ENCODE results near the gene LYZL2. TPM values are rescaled to one million over a fixed set of nuclear protein-coding genes. Genes with fewer than 3 reads are reported as not detected.
"Not testable (repeated sequence)": the region's sequence is repeated elsewhere in the genome, so short reads cannot be mapped to it uniquely, and the experiment has no call there.

LYZL2 gene
- total RNA-seq (2014; rRNA removed; shearing (Covaris generic)): not detected in 2 replicates

DNA sequence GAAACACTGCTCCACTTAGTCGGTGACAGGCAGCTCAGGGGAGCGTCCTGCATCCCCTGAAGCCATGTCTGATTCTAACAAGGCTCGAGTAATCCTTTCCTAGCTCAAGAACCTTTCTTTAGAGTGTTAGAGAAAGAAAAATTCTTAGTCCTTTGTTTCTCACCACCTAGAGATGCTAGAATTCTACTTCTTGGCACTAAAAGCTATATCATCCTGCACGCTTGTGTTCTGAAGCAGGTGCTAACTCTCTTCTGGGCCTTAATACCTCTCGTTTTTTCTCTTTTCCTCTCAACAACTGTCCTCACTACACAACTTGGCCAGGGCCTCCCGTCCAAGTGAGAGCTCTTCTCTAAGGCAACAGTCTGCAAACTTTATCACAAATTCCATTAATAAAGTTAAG, at the start of gene LYZL2:
TSS of gene LYZL2 (minus strand) at position 101 of the 400 bp plus-strand sequence. CDS start 2,838 bp downstream, outside the sequence.
- DNase-seq (ENCODE audit: low read depth): no peak

DNA sequence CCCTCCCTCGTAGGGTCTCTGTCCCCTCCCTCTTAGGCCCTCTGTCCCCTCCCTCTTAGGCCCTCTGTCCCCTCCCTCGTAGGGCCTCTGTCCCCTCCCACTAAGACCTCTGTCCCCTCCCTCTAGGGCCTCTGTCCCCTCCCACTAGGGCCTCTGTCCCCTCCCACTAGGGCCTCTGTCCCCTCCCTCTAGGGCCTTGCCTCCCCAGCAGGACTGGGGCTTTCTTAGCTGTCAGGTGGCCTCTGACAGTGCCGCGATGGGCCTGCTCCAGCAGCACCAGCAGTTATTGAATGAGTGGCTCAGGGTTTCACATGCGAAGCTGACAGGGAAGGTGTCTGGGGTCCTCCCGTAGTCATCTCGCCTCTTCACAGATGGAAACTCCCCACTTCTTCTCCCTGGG, 48.1 kb upstream of the LYZL2 start:
- not testable (repeated sequence) for DNase-seq (ENCODE audit: low read depth)

DNA sequence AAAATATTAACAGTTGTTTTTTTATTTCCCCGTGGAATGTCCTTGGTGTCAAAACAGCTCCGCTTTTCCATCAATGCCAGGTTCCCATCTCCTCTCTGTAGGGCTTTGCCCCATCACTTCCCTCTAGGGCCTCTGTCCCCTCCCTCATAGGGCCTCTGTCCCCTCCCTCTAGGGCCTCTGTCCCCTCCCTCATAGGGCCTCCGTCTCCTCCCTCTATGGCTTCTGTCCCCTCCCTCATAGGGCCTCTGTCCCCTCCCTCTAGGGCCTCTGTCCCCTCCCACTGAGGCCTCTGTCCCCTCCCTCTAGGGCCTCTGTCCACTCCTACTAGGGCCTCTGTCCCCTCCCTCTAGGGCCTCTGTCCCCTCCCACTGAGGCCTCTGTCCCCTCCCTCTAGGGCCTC, 47.6 kb upstream of the LYZL2 start:
- not testable (repeated sequence) for DNase-seq (ENCODE audit: low read depth)

DNA sequence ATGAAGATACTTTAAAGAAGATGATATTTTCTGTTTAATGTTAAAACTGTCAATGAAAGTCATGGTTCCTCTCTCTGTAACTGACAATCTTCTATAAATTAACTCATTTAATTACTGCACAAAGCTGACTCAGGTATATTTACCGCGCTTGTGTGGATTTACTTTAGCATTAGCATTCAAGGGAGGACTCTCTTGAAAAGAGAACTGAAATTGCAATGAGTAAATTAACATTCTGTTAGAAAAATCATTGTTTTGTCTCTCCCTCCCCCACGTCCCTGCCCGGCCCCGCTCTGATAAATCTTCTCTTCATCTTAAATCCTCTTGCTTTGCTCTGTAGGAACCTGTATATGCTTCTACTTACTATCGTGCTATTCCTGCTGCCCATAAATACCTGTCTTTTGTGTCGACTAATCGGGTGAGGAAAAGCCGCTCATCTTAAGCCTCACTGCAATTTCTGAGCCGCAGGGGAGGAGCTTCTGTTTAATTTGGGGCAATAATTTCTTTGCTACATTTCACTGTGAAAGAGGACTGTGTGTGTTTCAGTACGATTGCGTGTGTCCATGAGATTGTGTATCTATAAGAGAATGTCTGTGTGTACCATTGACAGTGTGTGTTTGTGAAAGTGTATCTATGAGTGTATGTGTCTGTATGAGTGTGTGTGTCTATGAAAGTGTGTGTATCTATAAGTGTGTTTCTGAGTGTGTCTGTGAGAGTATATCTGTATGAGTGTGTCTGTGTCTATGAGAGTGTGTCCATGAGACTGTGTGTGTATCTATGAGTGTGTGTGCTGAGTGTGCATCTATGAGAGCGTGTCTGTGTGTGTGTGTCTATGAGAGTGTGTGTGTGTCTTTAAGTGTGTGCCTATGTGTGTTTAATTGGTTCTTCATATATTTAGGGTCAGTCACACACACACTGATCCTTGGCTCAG, 46.5 kb upstream of the LYZL2 start:
- no peak for DNase-seq (ENCODE audit: low read depth)

DNA sequence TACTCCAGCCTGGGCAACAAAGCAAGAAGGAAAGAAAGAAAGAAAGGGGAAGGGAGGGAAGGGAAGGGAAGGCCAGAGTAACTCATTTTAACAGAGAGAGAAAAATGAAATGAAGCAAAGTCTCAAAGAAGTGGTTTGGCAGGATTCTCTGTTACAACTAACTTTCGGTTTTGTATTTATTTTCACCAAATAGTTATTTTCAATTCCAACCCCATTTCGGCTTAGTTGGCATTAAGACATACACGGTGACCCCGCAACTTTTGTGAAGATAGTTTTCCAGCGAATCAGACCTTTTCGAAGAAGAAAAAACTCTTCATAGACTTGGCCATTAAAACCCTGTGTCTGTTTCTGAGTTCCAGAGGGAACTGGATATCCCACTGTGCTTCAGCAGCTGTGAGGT, 45.2 kb upstream of the LYZL2 start:
- no peak for DNase-seq (ENCODE audit: low read depth)

DNA sequence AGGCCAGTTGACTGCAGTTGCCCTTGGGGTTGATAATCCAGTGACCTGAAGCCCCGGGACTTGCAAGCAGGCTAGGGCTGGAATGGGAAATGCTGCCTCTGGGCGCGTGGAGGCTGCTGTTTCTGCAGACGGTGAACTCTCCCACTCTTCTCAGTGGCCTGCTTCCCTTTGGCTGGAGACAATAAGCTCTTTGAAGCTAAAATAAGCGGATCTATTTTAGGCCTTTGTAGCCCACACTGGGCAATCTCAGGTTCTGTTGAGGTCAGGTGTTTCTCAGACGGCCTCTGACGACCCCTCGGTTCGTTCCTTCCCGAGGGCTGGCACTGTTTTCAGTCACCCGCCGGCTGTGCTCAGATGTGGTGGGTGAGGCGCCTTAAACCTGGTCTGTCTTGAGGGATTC, 43.7 kb upstream of the LYZL2 start:
- not testable (repeated sequence) for DNase-seq (ENCODE audit: low read depth)

DNA sequence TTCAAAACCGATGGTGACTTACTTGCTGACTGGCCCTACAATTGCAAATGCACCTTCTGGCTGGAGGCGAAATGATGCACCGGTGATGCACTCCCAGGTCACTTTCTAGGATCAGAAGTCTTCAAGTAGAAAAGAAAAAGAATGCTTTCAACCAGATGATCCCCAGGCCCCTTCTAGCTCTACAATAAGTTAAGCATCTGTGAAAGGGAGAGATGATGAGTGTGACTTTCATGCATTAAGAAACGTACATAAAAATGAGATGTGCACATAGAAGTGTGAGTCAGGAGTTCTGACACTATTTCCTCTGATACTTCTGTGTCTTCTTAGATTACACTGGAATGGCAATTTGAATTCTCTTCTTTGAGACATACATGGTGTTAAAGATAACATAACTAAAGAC, 42.8 kb upstream of the LYZL2 start:
- DNase-seq (ENCODE audit: low read depth): not testable (repeated sequence)

DNA sequence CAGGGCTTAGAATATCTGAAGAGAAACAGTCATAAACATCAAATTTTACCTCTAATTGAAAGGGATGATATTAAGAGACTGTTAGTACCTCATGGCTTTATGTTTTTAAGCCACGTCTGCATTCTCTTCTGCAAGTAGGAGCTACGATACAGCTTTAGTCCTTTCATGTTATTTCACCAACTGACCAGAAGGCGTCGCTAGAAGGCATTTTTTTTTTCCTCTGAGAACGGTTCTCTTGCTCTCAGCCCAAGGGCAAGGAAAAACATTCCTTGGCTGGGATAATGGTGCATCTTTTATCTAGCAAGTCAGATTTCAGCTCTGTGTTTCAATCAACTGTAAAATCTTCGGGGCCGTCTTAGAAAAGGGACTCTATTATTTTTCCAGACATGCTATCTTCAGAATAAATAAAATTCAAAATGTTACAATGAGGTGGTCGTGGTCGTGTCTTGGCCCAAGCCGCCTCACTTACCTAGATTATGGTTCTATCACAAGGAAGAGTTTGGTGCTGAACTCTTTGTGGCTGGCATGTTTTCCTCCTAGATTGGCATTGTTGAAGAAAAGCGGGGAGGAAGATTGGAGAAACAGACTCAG, 41.6 kb upstream of the LYZL2 start:
- peak; percentile 58 for DNase-seq (ENCODE audit: low read depth)

DNA sequence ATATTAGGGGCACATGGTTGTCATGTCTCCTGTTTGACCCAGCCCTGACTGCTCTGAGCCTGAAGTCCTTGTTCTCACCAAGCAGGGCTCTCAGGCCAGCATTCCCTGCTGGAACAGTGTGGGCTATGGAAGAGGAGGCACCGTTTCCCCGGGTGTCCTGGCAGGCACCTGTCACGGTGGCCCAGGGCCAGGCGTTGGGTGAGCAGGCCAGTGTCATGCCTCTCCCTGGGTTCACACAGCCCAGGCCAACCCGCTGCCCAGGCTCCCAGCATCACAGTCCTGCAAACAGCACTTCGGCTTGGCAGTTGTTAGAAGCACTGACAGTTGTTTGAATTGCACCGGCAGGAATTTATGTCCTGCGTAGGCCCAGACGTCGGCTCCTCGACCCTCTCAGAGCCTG, 38.4 kb upstream of the LYZL2 start:
- not testable (repeated sequence) for DNase-seq (ENCODE audit: low read depth)

DNA sequence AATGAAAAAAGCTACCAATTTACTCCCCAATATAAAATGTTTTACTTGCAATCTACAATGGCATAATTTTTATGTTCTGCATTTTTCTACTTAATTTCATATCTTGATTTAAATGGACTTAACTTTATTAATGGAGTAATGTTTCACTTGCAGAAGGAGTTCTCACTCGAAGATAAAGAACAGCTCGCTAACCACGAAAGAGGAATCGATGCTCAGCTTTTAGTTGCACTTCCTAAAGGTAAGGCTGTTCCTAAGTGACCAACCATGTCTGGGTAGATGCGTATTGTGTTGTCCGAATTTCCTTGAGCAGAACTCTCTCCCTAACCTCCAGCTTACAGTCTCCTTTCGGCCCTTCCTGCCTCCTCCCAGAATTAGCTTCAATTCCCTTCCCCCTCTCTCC, 33.9 kb upstream of the LYZL2 start:
- DNase-seq (ENCODE audit: low read depth): not testable (repeated sequence)

DNA sequence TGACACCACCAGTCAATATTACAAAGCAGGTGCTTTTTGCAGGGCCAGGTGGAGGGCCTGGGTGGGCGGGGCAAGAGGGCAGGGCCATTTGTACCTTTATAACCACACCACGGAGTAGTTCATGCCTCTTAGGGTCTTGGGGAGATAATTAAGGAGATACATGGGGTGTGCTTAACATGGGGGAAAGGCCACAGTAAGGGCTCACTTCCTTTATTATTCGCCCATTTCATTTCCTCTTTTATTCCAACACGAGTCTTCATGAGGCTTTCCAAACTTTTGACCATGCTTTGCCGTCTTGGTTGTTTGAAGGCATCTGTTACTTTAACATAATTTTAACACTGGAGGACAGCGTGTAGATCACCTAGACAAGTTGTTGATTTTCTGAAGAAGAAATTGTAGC, 33.3 kb upstream of the LYZL2 start:
- no peak for DNase-seq (ENCODE audit: low read depth)

DNA sequence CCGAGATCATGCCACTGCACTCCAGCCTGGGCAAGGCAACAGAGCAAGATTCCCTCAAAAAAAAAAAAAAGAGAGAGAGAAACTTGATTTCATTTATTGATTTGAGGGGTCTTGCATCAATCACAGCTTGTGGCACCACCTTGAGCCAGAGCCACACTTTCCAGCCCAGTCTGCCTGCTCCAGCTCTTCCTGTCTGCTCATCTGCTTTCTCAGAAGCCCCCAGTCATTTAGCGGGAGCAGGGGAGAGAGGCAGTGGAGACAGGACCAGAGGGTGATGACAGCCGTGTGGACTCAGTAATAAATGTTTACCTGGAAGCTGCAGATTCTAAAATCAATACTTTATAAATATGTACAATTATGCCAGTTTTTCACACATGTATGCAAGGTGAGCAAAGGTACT, 30.8 kb upstream of the LYZL2 start:
- not testable (repeated sequence) for DNase-seq (ENCODE audit: low read depth)

DNA sequence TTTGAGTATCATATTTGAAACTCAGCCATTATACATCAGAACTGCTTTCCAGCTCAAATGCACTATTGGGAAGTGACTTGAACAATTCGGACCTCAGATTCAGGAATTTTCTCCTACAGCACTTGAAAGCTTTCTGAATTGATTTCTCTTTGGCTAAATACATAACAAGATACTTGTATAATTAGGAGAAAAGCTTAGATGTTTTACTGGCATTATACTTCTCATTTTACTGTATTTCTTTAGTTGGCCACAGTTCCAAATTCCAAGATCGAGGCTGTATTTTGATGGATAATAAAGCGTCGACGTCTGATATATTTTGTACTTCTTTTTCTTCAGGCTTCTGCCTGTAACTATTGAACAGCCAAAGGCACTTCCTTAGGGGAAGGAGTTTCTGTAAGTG, 26.7 kb upstream of the LYZL2 start:
- no peak for DNase-seq (ENCODE audit: low read depth)

DNA sequence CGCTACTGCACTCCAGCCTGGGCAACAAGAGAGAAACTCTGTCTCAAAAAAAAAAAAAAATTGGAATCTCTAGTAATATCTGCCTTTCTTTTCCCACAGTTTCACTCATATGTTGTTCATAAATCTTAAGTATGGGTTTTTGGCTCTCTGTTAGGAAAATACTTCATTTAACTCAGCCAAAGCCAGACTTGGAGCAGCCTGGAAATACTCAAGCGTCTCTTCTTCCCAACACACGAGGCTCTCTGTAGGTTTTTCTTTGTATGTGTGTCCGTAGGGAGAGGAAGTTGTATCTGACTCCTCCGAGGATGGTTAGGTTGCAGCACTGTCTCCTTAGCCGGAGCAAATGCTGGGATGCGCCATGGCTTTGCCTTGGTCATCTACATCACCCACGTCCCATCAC, 25.4 kb upstream of the LYZL2 start:
- DNase-seq (ENCODE audit: low read depth): not testable (repeated sequence)

DNA sequence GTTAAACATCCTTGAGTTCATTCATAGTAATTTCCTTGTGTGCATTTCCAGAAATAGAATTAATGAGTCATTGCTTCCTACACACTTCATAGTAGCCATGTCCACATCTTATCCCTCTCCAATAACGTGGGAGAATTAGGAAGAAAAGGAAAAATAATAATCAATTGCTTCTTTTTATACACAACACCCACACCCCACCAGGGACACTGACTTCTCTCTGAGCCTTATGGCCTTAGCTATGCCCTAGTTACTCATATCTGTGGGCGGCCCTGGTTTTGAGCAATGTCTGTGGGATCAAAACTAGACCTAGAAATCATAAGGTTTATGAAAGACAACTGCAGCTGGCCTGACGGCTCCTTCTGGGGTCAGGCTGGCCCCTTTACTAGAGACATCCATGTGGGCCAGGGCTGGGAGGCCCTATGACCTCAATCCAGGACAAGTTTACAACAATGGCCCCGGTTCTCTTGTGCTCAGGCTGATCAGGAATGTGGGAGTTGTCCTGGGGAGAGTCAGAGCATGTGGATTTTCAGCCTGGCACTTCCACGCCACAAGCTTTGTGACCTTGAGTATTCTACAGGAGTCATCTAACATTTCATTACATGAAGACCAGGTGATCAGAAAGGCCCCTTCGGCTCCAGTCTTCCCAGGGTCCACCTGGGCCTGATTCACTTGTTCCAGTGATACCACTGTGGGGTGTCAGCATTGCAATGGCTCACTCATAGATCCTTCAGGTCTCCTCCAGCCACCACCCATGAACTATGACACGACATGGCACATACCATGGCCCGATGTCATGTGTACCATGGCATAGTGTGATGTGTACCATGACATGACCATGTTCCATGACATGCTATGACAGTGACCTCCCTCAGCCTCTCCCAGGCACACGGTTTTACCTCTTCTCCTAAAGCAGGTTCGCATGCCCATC, 22.2 kb upstream of the LYZL2 start:
- DNase-seq (ENCODE audit: low read depth): not testable (repeated sequence)

DNA sequence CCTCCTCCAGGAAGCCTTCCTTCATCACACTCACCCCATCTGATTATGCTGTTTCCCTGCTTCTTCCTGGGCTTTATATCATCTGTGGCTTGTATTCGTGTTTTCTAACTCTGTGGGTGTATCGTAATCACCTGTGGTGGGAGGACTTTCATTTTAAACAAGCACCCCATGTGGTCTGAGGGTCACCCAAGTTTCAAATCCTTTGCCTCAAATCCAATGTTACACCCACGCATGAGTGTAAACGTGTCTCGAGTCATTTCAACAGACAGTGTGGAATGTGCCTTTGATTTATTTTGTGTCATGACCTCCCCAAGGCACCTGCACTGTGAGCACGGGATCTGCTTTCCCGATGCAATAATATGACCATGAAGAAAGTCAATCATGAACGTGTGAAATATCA, 17.5 kb upstream of the LYZL2 start:
- no peak for DNase-seq (ENCODE audit: low read depth)

DNA sequence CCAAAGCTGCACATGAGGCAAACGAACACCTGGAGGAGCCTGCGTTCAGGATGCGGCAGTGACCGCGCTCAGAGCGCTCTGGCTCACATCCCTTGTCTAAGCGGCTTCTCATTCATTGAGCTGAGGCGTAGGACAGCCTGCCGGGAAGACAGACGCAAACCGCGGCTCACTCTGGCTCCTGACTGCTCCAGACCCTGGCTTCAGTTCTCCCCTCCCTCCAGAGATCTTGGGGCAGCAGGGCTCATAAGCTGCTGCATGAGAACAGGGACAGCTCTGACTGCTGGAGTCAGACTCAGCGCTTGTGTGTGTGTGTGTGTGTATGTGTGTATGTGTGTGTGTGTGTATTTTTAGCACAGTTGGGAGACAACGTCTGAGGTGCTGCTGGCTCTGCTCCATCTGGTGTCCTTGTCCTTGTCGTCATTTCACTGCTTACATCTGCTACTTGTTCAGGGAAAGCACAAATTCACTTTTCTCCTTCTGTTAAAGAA, 15.8 kb upstream of the LYZL2 start:
- peak; percentile 1 for DNase-seq (ENCODE audit: low read depth)

DNA sequence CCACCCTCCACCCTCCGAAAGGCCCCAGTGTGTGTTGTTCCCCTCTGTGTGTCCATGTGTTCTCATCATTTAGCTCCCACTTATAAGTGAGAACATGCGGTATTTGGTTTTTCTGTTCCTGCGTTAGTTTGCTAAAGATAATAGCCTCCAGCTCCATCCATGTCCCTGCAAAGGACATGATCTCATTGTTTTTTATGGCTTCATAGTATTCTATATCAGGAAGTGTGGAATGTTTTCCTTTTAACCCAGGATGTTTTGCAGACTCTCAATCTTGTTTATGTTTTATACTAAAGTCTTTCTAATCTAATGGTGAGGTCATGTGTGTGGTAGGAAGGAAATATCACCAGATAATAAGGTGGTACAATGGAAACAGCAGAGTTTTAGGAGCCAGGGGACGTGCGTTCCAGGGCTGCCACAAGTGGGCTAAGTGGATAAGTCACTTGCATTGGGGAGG, 14.9 kb upstream of the LYZL2 start:
- DNase-seq (ENCODE audit: low read depth): not testable (repeated sequence)

DNA sequence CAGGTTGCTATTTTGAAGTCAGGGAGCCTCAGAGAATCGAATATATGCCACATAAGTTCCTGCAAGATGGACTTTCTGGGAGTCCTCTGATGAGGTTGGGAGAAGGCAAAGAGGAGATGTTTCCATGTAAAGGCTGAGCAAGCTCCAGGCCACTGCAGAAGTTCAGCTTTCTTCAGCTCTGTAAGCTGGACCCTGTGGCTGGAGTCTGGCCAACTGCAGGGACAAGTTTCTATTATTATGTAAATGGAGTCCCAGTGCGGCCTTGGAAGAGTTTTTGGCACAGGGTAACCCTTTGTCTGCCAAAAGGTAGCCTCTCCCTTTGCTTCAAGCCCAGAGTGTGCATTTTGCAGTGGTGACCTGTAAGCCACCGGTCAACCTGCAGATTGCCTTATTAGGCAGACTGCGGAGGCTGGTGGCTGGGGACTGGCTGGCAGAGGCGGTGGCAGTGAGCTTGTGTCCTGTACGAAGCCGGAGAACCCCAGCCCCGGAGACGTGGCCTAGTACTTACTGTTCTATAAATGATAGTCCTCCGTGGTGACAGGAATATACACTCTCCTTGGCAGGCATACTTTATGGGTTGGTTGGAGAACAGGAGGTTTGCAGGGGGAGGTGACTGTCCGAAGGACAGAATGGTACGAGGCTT, 14.1 kb upstream of the LYZL2 start:
- not testable (repeated sequence) for DNase-seq (ENCODE audit: low read depth)

DNA sequence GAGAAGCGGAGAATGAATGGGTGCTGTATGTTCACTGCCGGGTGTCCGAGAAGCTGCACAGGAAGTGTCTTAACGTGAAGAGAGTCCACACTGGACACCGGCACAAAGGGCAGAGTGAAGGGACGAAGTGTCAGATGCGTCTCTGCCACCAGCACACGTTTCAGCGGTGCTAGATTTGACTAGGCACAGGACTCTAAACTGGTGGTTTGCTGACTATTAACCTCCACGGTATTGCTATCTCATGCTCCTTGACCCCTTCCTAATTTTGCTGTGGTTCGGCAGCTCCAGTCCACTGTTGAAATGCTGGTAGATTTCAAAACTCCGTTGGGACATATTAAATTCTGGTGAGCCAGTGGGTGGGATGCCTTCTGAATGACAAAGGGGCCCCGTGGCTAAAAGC, 13.3 kb upstream of the LYZL2 start:
- DNase-seq (ENCODE audit: low read depth): not testable (repeated sequence)

Measured in M059J (cell line).